Caki2 (cell line): Measurements from ENCODE around the gene ARPC3. TPM values are rescaled to one million over a fixed set of nuclear protein-coding genes. Genes with fewer than 3 reads are reported as not detected.
"Not testable (repeated sequence)": the region's sequence is repeated elsewhere in the genome, so short reads cannot be mapped to it uniquely, and the experiment has no call there.

Experiments
- DNase-seq: peaks from one replicate; pipeline ENCODE4 v3.0.0-alpha.2; 2015; ENCODE audit warnings: low read depth
- in situ Hi-C: cut with HindIII; loops from 2 replicates; pipeline ENCODE4 v1.10.0; 2016; ENCODE audit warnings: low sequenced_read_pairs, low pct_unique_long_range_greater_than_20kb, mixed read lengths
- total RNA-seq: library from RNA; depleted of rRNA; stranded (reverse); fragments of >200 nt; shearing (Covaris generic); gene quantifications from 2 replicates; pipeline ENCODE4 v1.2.3, GENCODE V29; 2014; ENCODE audit warnings: low replicate concordance; rRNA removed

Gene ARPC3
- total RNA-seq, 1 experiment from 2014 or later: 496 TPM

GRCh38 chr12:110424237-110424636 lies 25.9 kb downstream of the ARPC3 start:
- in situ Hi-C loops: no loop called here
- DNase-seq: no peak

GRCh38 chr12:110421701-110422100 lies 28.4 kb downstream of the ARPC3 start:
- in situ Hi-C loops: no loop called here
- DNase-seq: no peak

- no peak for DNase-seq
- in situ Hi-C loops: no loop called here
These were observed 28.9 kb downstream of the ARPC3 start for GRCh38 chr12:110421159-110421661.

- DNase-seq, in situ Hi-C loops: not testable (repeated sequence)
These were observed 29.5 kb downstream of the ARPC3 start for GRCh38 chr12:110420644-110421043.

GRCh38 chr12:110417113-110417512 lies 33.0 kb downstream of the ARPC3 start:
- DNase-seq, in situ Hi-C loops: not testable (repeated sequence)

- DNase-seq: not testable (repeated sequence)
These were observed 40.1 kb downstream of the ARPC3 start for GRCh38 chr12:110410086-110410485.

GRCh38 chr12:110405126-110405662 lies 44.9 kb downstream of the ARPC3 start:
- DNase-seq, in situ Hi-C loops: not testable (repeated sequence)

More at GRCh38 chr12:110410086-110410485, 40.1 kb downstream of the ARPC3 start:
- in situ Hi-C loops: not testable (repeated sequence)

GRCh38 chr12:110403976-110404682 lies 46.0 kb downstream of the ARPC3 start:
- peak; percentile 61 for DNase-seq
- in situ Hi-C loops: no loop called here

- DNase-seq: peak; percentile 80
- in situ Hi-C loops: no loop called here
These were observed 46.8 kb downstream of the ARPC3 start, which contains the start of gene ANAPC7 for GRCh38 chr12:110403146-110403975. ANAPC7 (minus strand) TSS chr12:110403708; CDS start chr12:110403627, 81 bp downstream.

Other genes starting within 250 kb of the ARPC3 start
- gene ATP2A2, start 169.1 kb downstream of the ARPC3 start, total RNA-seq: 8.0 and 15.3 TPM in 2 replicates
- 32.2 and 57.5 TPM in 2 replicates for gene ANAPC7, start 46.6 kb downstream of the ARPC3 start, total RNA-seq
- gene GPN3, start 17.9 kb upstream of the ARPC3 start, total RNA-seq: 22.0 and 82.1 TPM in 2 replicates
- 15.1 and 19.8 TPM in 2 replicates for gene FAM216A, start 18.5 kb upstream of the ARPC3 start, total RNA-seq
- 45.8 and 49.3 TPM in 2 replicates for gene VPS29, start 51.8 kb upstream of the ARPC3 start, total RNA-seq
- 2.8 and 20.2 TPM in 2 replicates for gene RAD9B, start 52.0 kb upstream of the ARPC3 start, total RNA-seq
- 6.1 TPM in 2 replicates for gene PPTC7, start 133.0 kb upstream of the ARPC3 start, total RNA-seq
- 22.3 and 51.3 TPM in 2 replicates for gene TCTN1, start 163.8 kb upstream of the ARPC3 start, total RNA-seq
- gene HVCN1, start 238.8 kb upstream of the ARPC3 start, total RNA-seq: not detected in 2 replicates